ENCODE data around the gene ME3.

GRCh38 chr11:86577644-86578636, 94.5 kb downstream of the ME3 start:
- TF ChIP-seq EZH2 (IDR thresholded peaks at IDR 0.05; ENCODE audit: insufficient read depth, poor library complexity, severe bottlenecking), result no peak
- TF ChIP-seq EZH2phosphoT487 (IDR thresholded peaks at IDR 0.05; ENCODE audit: insufficient read depth, low read depth), result no peak

Measured in GM23248 (cell line).